ENCODE data around the gene POLR1G. TPM values are rescaled to one million over a fixed set of nuclear protein-coding genes. Genes with fewer than 3 reads are reported as not detected.

Gene POLR1G
- total and polyA plus RNA-seq, 7 donors, result 6.0 to 12.5 (median 8.8) TPM

DNA sequence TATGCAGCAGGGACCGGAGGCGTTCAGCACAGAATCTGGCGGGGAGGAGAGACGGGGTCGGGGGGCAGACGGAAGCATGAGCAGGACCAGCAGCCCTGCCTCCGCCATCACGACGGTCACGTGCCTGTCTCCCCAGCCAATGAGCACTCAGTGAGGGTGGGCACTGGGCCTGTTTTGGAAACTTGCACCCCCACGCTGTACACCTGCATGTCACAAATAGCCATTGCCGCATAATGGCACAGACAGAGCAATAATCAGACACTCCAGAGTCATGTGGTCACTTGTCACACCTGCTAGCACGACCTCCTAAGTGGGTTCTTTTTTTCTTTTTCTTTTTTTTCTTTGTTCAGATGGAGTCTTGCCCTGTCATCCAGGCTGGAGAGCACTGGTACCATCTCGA is 44.8 kb upstream of the POLR1G start:
- intact Hi-C loops (cut with DNase I), result no loop called here
- DNase-seq (no peak), ATAC-seq (no peak)
- H3K9me3 ChIP-seq, result no peaks in the 10 kb centered on the region
- TF ChIP-seq, protein P1, sequence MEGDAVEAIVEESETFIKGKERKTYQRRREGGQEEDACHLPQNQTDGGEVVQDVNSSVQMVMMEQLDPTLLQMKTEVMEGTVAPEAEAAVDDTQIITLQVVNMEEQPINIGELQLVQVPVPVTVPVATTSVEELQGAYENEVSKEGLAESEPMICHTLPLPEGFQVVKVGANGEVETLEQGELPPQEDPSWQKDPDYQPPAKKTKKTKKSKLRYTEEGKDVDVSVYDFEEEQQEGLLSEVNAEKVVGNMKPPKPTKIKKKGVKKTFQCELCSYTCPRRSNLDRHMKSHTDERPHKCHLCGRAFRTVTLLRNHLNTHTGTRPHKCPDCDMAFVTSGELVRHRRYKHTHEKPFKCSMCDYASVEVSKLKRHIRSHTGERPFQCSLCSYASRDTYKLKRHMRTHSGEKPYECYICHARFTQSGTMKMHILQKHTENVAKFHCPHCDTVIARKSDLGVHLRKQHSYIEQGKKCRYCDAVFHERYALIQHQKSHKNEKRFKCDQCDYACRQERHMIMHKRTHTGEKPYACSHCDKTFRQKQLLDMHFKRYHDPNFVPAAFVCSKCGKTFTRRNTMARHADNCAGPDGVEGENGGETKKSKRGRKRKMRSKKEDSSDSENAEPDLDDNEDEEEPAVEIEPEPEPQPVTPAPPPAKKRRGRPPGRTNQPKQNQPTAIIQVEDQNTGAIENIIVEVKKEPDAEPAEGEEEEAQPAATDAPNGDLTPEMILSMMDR (IDR thresholded peaks at IDR 0.05), result no peak
- H3K4me1 ChIP-seq, result no peaks in the 10 kb centered on the region
- 91 to 94% (median 92%) methylated on average over 13 to 14 of the region's 14 CpGs for WGBS, 3 donors
- no peaks in the 10 kb centered on the region for H3K27me3 ChIP-seq (ENCODE audit: insufficient read depth in 3 of 3, low read length in 2 of 3)
- no peak overlapping the region for H3K4me3 ChIP-seq
- H3K36me3 ChIP-seq (ENCODE audit: insufficient read depth in 1 of 2, low read depth in 1 of 2), result peaks cover 0 to 45% of the 10 kb centered on the region in 2 donors
- no peak overlapping the region for H3K27ac ChIP-seq

GRCh38 chr19:45362291-45362690 is 44.2 kb upstream of the POLR1G start:
- H3K36me3 ChIP-seq (ENCODE audit: insufficient read depth in 1 of 2, low read depth in 1 of 2), result peaks cover 0 to 41% of the 10 kb centered on the region in 2 donors
- no peaks in the 10 kb centered on the region for H3K27me3 ChIP-seq (ENCODE audit: insufficient read depth in 3 of 3, low read length in 2 of 3)
- ATAC-seq (no peak), DNase-seq (no peak)
- TF ChIP-seq, protein P1 (IDR thresholded peaks at IDR 0.05), result no peak
- intact Hi-C loops (cut with DNase I), result no loop called here
- no peak overlapping the region for H3K4me3 ChIP-seq
- 87 to 91% (median 90%) methylated on average over 16 of the region's 16 CpGs for WGBS, 3 donors
- H3K27ac ChIP-seq, result no peak overlapping the region
- H3K9me3 ChIP-seq, result no peaks in the 10 kb centered on the region
- no peaks in the 10 kb centered on the region for H3K4me1 ChIP-seq

- Histone ChIP-seq H3K27ac (no peak overlapping the region), H3K27me3 (ENCODE audit: insufficient read depth in 3 of 3, low read length in 2 of 3) (no peaks in the 10 kb centered on the region), H3K4me1 (no peaks in the 10 kb centered on the region), H3K4me3 (no peak overlapping the region), H3K36me3 (ENCODE audit: insufficient read depth in 1 of 2, low read depth in 1 of 2) (peaks cover 0 to 48% of the 10 kb centered on the region in 2 donors), H3K9me3 (no peaks in the 10 kb centered on the region)
- TF ChIP-seq, protein P1 (IDR thresholded peaks at IDR 0.05), result no peak
- intact Hi-C loops (cut with DNase I), result no loop called here
- no peak for DNase-seq
- ATAC-seq, result no peak
- 91% methylated on average over 41 to 44 of the region's 44 CpGs for WGBS, 3 donors
Observed at GRCh38 chr19:45363861-45364459, 42.5 kb upstream of the POLR1G start.

DNA sequence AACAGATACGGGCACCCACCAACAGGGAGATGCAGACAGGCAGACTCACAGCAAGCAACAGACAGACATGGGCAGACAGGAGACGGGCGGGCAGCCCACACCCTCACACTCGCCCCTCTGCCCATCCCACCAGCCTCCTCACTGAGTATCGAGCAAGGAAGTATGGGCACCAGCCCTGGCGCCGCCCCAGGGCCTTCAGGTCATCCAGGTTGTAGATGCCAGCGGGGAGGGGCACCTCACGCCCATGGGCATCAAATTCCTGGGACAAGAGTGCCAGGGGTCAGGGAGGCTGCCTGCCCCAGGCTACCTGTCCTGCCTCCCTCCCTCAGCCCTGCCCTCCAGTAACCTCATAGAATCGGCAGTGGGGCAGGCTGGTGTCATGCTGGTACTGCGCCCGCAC is 41.7 kb upstream of the POLR1G start:
- Histone ChIP-seq H3K4me1 (no peaks in the 10 kb centered on the region), H3K9me3 (no peaks in the 10 kb centered on the region), H3K27me3 (ENCODE audit: insufficient read depth in 3 of 3, low read length in 2 of 3) (no peaks in the 10 kb centered on the region), H3K36me3 (ENCODE audit: insufficient read depth in 1 of 2, low read depth in 1 of 2) (peaks cover 0 to 48% of the 10 kb centered on the region in 2 donors), H3K4me3 (no peak overlapping the region), H3K27ac (no peak overlapping the region)
- intact Hi-C loops (cut with DNase I), result no loop called here
- TF ChIP-seq, protein P1 (IDR thresholded peaks at IDR 0.05), result no peak
- DNase-seq, result no peak
- ATAC-seq, result no peak
- 89 to 91% (median 91%) methylated on average over 11 to 12 of the region's 12 CpGs for WGBS, 3 donors

DNA sequence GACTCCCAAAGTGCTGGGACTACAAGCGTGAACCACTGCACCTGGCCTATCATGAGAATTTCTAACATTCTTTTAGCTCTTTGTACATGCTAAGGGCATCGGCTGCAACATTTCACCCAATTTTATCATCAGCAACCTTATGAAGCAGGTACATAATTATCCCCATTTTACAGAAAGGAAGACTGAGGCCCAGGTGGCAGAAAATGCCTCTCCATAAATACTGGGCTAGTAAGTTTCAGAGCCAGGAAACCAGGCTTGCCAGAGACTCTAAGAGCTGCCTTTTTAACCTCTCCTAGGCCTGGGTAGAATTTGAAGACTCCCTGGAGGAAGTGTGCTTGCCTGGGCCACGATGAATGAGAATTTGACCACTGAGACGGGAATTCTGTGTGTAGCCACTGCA is 38.3 kb upstream of the POLR1G start:
- intact Hi-C loops (cut with DNase I), result no loop called here
- 92 to 94% (median 94%) methylated on average over 4 of the region's 4 CpGs for WGBS, 3 donors
- TF ChIP-seq, protein P1 (IDR thresholded peaks at IDR 0.05), result no peak

More for the DNA sequence above, 38.3 kb upstream of the POLR1G start:
- Histone ChIP-seq H3K27me3 (ENCODE audit: insufficient read depth in 3 of 3, low read length in 2 of 3) (no peaks in the 10 kb centered on the region), H3K36me3 (ENCODE audit: insufficient read depth in 1 of 2, low read depth in 1 of 2) (peaks cover 0 to 23% of the 10 kb centered on the region in 2 donors), H3K27ac (no peak overlapping the region), H3K4me1 (peaks cover 6% of the 10 kb centered on the region), H3K9me3 (no peaks in the 10 kb centered on the region), H3K4me3 (no peak overlapping the region)
- DNase-seq (no peak), ATAC-seq (no peak)

Measured in psoas muscle (tissue), 8 donors.